Hematopoietic multipotent progenitor cell treated with erythropoietin and hydrocortisone succinate and interleukin-3 and kit ligand, for 4 days (in vitro differentiated cells): Measurements from ENCODE around the gene ACOT13.
"Not testable (repeated sequence)": the region's sequence is repeated elsewhere in the genome, so short reads cannot be mapped to it uniquely, and the experiment has no call there.

Experiments
- DNase-seq: peaks from one replicate; pipeline ENCODE4 v3.0.0-alpha.2; 2015

ACOT13 gene

GRCh38 chr6:24666641-24667377 lies at the start of gene ACOT13, which contains the start of gene TDP2:
Gene ACOT13 (plus strand): TSS chr6:24667077. CDS start chr6:24667264, 187 bp downstream.
Gene TDP2 (minus strand): TSS chr6:24666899. CDS start chr6:24666862, 37 bp downstream.
- DNase-seq: peak; percentile 99

- no peak for DNase-seq
Observed at GRCh38 chr6:24619661-24620060, 47.2 kb upstream of the ACOT13 start.

- DNase-seq: no peak
Observed at GRCh38 chr6:24620637-24621036, 46.2 kb upstream of the ACOT13 start.

- DNase-seq: no peak
Observed at GRCh38 chr6:24621626-24622289, 45.1 kb upstream of the ACOT13 start.

GRCh38 chr6:24630856-24631505 lies 35.9 kb upstream of the ACOT13 start:
- no peak for DNase-seq

- no peak for DNase-seq
Observed at GRCh38 chr6:24631671-24632070, 35.2 kb upstream of the ACOT13 start.

DNA sequence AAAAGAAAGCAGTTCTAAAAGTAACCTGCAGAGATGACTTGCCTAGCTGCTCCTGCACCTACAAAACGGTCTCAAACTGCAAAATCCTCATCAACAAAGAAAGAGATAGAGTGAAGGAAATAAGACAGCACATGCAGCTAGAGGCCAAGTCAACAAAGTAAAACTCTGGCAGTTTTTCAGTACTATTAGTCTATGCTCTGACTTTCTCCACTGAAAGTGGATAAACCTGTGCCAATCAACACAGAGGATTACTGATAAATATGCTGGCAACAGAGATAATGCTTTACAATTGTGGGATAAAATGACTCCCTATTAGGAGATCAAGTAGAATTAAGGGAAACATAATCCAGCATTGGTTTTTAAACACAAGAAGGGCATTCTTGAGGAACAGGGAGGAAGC lies 34.3 kb upstream of the ACOT13 start:
- DNase-seq: no peak

- DNase-seq: no peak
Observed at GRCh38 chr6:24636681-24637080, 30.2 kb upstream of the ACOT13 start.

DNA sequence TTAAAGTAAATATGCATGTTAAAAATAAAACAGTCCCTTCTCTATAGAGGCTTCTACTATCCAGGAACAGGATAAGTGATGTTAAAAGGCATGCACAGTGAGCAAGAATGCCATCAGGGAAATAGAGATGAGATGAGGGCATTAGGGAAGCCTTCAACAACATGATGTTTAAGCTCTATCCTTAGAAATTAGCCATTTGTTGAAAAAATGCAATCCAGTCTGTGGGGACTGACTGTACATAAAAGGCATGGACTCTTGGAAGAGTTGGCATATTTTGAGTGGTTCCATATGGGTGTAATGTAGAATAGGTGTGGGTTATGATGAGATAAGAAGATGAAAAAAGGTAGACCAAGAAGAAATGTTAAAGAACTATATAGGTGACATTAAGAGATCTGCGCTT lies 26.7 kb upstream of the ACOT13 start:
- DNase-seq: no peak

- DNase-seq: not testable (repeated sequence)
Observed at GRCh38 chr6:24640631-24641030, 26.2 kb upstream of the ACOT13 start.

DNA sequence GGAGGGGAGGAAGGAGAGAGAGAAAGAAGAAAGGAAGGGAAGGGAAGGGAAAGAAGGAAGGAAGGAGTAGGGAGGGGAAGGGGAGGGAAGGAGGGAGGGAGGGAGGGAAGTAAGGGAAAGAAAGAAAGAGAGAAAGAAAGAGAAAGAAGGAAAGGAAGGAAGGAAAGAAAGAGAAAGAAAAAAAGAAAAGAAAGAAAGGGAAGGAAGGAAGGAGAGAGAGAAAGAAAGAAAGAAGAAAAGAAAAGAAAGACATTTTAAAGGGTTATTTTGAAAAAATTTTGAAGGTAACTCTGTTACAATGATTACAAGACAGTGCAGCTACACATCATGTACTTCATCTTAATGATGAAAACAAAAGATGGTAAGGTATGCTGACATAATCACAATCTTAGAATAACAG lies 24.8 kb upstream of the ACOT13 start:
- no peak for DNase-seq

DNA sequence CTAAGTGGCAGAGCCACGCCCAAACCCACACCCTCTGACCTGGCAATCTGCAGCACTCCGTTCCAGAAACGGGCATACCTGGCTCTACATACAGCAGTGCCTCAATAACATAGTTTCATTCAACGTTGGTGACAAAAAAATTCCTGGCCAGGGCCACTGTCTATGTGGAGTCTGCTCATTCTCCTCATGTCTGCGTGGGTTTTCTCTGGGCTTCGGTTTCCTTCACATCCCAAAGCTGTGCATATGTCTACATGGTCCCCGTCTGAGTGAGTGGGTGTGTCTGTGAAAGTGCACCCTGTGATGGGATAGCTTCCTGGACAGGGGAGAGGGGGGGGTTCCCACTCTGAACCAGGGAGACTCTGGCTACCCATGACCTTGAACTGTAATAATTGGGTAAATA lies 23.0 kb upstream of the ACOT13 start:
- no peak for DNase-seq

GRCh38 chr6:24644377-24644776 lies 22.5 kb upstream of the ACOT13 start:
- no peak for DNase-seq

DNA sequence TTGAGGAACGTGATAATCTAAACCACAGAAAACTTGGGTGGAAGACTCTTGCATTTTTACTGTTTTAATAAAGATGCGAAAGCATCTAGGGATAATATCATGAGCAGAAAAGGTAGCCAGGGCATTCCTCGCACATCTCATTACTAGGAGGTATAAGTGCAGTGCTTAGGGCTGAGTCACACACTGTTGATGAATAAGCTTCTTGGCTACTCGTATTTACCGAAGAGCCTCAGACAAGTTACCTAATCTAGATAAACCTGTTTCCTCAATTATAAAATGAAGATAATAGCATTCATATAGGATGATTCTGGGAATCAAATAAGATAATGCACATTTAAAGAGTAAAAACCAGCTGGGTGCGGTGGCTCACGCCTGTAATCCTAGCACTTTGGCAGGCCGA lies 20.1 kb upstream of the ACOT13 start:
- no peak for DNase-seq

GRCh38 chr6:24648276-24648675 lies 18.6 kb upstream of the ACOT13 start:
- DNase-seq: no peak

DNA sequence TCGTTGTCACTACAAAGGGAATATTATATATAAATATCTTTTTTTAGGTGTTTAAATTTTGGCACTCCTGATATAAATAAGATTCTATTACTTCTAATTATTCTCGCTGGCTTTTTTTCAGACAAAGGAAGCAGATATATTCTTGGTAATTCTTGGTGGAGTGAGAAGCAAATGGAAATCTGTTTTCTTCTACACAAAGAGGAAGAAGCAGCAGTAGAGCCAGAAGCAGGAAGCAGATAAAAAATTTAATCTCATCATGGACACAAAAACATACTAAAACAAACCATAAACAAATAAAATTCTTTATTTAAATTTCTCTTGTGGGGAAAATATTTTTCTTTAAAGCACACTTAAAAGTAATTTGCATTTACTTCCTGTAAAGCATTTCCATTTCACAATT lies 17.2 kb upstream of the ACOT13 start:
- peak; percentile 48 for DNase-seq

GRCh38 chr6:24650365-24650764 lies 16.5 kb upstream of the ACOT13 start:
- DNase-seq: no peak

- no peak for DNase-seq
Observed at GRCh38 chr6:24655215-24655614, 11.7 kb upstream of the ACOT13 start.

- DNase-seq: peak; percentile 14
Observed at GRCh38 chr6:24658573-24659560, 8.0 kb upstream of the ACOT13 start.

DNA sequence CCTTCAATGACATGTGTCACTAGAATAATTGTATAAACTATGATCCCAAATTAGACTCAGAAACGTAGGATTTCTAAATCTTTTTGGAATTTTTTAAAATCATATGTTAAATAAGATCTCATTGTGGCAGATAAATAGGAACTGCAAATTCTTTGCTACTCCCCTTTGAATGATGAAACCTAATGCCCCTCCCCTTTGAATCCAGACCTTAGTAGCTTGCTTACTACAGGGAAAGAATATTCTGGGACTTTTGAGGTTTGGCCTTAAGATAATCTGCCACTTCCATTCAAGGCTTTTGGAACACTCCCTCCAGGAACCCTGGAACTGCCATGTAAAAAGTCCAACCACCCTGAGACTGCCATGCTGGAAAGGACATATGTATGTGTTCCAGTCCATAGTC lies 7.3 kb upstream of the ACOT13 start:
- DNase-seq: no peak

DNA sequence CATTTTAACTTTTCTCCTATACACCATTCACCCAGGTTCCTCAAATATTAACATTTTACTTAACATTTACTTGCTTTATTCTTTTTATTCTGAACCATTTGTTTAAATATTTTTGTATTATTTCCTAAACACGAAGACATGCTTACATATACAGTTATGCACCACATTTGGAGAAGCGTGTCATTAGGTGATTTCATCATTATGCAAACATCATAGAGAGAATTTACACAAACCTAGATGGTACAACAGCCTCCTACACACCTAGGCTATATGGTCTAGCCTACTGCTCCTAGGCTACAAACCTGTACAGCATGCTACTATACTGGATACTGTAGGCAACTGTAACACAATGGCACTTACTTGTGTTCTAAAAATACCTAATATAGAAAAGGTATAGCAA lies 6.8 kb upstream of the ACOT13 start:
- DNase-seq: no peak

DNA sequence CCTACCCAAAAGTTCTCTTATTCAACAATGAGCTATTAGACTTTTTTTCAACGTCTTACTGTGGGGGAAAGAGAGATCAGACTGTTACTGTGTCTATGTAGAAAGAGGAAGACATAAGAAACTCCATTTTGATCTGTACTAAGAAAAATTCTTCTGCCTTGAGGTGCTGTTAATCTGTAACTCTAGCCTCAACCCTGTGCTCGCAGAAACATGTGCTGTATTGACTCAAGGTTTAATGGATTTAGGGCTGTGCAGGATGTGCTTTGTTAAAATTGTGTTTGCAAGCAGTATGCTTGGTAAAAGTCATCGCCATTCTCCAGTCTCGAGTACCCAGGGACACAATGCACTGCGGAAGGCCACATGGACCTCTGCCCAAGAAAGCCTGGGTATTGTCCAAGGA lies 5.1 kb upstream of the ACOT13 start:
- DNase-seq: not testable (repeated sequence)

- DNase-seq: no peak
Observed at GRCh38 chr6:24662236-24662635, 4.6 kb upstream of the ACOT13 start.
